Mesothelial cell of epicardium (in vitro differentiated cells): Measurements from ENCODE around the gene FAT1. TPM values are rescaled to one million over a fixed set of nuclear protein-coding genes. Genes with fewer than 3 reads are reported as not detected.

Experiments used
- DNase-seq, 2 experiments: peaks; one replicate each; pipeline ENCODE4 v3.0.0; 2021; ENCODE audit warnings: low spot score in 2 of 2; ENCODE audit not compliant: unreplicated experiment in 2 of 2
- H3K27ac Mint-ChIP-seq: 2 replicates; pipeline ENCODE4 v1.8.0; 2021; ENCODE audit warnings: mixed read lengths
- H3K27me3 Mint-ChIP-seq: 2 replicates; pipeline ENCODE4 v1.8.0; 2021; ENCODE audit warnings: low read depth, mixed read lengths
- H3K36me3 Mint-ChIP-seq: 2 replicates; pipeline ENCODE4 v1.8.0; 2021; ENCODE audit warnings: mixed read lengths
- H3K4me1 Mint-ChIP-seq: 2 replicates; pipeline ENCODE4 v1.8.0; 2021; ENCODE audit warnings: mixed read lengths
- H3K4me3 Mint-ChIP-seq: 2 replicates; pipeline ENCODE4 v1.8.0; 2021; ENCODE audit warnings: mild to moderate bottlenecking, moderate library complexity, mixed read lengths
- H3K9me3 Mint-ChIP-seq: 2 replicates; pipeline ENCODE4 v1.8.0; 2021; ENCODE audit warnings: mixed read lengths
- total RNA-seq: library from RNA; stranded (reverse); gene quantifications from 3 replicates; pipeline ENCODE4 v1.2.1, GENCODE V29; 2021
- TF ChIP-seq, protein P1 (sequence below): fragments of 200-600 bp; sonication (generic); IDR thresholded peaks from one replicate; pipeline ENCODE4 v1.5.0; 2021; ENCODE audit warnings: antibody characterized with exemption; ENCODE audit not compliant: unreplicated experiment

Gene FAT1
- total RNA-seq, 1 donor from 2014 or later: 224 TPM

- Mint-ChIP-seq H3K4me1 (peaks cover 66% of the 10 kb centered on the region), H3K4me3 (peak overlapping the region; percentile 57), H3K27ac (peak overlapping the region; percentile 95), H3K36me3 (peaks cover 16% of the 10 kb centered on the region), H3K27me3 (no peaks in the 10 kb centered on the region), H3K9me3 (no peaks in the 10 kb centered on the region)
- no peak for DNase-seq
- TF ChIP-seq, protein P1, sequence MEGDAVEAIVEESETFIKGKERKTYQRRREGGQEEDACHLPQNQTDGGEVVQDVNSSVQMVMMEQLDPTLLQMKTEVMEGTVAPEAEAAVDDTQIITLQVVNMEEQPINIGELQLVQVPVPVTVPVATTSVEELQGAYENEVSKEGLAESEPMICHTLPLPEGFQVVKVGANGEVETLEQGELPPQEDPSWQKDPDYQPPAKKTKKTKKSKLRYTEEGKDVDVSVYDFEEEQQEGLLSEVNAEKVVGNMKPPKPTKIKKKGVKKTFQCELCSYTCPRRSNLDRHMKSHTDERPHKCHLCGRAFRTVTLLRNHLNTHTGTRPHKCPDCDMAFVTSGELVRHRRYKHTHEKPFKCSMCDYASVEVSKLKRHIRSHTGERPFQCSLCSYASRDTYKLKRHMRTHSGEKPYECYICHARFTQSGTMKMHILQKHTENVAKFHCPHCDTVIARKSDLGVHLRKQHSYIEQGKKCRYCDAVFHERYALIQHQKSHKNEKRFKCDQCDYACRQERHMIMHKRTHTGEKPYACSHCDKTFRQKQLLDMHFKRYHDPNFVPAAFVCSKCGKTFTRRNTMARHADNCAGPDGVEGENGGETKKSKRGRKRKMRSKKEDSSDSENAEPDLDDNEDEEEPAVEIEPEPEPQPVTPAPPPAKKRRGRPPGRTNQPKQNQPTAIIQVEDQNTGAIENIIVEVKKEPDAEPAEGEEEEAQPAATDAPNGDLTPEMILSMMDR: no peak
Observed at GRCh38 chr4:186701273-186701672, 22.4 kb downstream of the FAT1 start.

GRCh38 chr4:186700746-186701145, 22.9 kb downstream of the FAT1 start:
- H3K9me3 Mint-ChIP-seq: no peaks in the 10 kb centered on the region
- TF ChIP-seq, protein P1: no peak
- H3K27me3 Mint-ChIP-seq: no peaks in the 10 kb centered on the region
- H3K36me3 Mint-ChIP-seq: peaks cover 12% of the 10 kb centered on the region
- H3K4me3 Mint-ChIP-seq: no peak overlapping the region
- no peak for DNase-seq
- peaks cover 67% of the 10 kb centered on the region for H3K4me1 Mint-ChIP-seq
- H3K27ac Mint-ChIP-seq: peak overlapping the region; percentile 95

- Mint-ChIP-seq H3K36me3 (peaks cover 7% of the 10 kb centered on the region), H3K27ac (peak overlapping the region; percentile 95), H3K4me3 (no peak overlapping the region), H3K4me1 (peaks cover 71% of the 10 kb centered on the region), H3K9me3 (no peaks in the 10 kb centered on the region), H3K27me3 (no peaks in the 10 kb centered on the region)
- DNase-seq: no peak
- TF ChIP-seq, protein P1: no peak
Observed at GRCh38 chr4:186699881-186700397, 23.7 kb downstream of the FAT1 start.

GRCh38 chr4:186699298-186699697, 24.4 kb downstream of the FAT1 start:
- no peaks in the 10 kb centered on the region for H3K27me3 Mint-ChIP-seq
- DNase-seq: no peak
- H3K27ac Mint-ChIP-seq: peak overlapping the region; percentile 95
- TF ChIP-seq, protein P1: no peak
- peaks cover 71% of the 10 kb centered on the region for H3K4me1 Mint-ChIP-seq
- H3K4me3 Mint-ChIP-seq: no peak overlapping the region
- H3K36me3 Mint-ChIP-seq: peaks cover 7% of the 10 kb centered on the region
- no peaks in the 10 kb centered on the region for H3K9me3 Mint-ChIP-seq

GRCh38 chr4:186698525-186698924, 25.1 kb downstream of the FAT1 start:
- no peak for DNase-seq
- Mint-ChIP-seq H3K4me3 (peak overlapping the region; percentile 16), H3K4me1 (peaks cover 63% of the 10 kb centered on the region), H3K9me3 (peaks cover 6% of the 10 kb centered on the region), H3K27me3 (no peaks in the 10 kb centered on the region), H3K36me3 (peaks cover 13% of the 10 kb centered on the region), H3K27ac (peak overlapping the region; percentile 95)
- TF ChIP-seq, protein P1: no peak

DNA sequence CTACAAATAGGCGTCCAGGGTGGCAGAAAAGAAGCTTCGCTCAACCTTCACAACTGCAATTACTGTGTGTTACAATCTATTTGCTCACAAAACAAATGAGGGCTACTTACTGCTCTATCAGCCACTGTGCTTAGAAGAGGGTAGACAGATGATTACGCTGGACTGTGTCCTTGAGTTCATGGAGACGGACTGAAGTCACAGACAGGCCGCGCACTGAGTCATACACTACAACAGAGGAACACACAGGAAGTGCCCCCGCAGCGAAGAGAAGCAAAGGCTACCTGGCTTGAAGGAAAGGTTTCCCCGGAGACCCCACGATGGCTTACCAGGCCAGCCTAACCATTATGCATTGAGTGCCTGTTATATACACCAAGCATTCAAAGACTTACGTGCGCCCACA, 25.6 kb downstream of the FAT1 start:
- TF ChIP-seq, protein P1: no peak
- no peak for DNase-seq
- peaks cover 16% of the 10 kb centered on the region for H3K36me3 Mint-ChIP-seq
- H3K27me3 Mint-ChIP-seq: no peaks in the 10 kb centered on the region
- H3K4me3 Mint-ChIP-seq: no peak overlapping the region
- H3K27ac Mint-ChIP-seq: peak overlapping the region; percentile 95
- peaks cover 7% of the 10 kb centered on the region for H3K9me3 Mint-ChIP-seq
- peaks cover 59% of the 10 kb centered on the region for H3K4me1 Mint-ChIP-seq
